T-cell (primary cell): ENCODE results near the gene SLC41A3. TPM values are rescaled to one million over a fixed set of nuclear protein-coding genes. Genes with fewer than 3 reads are reported as not detected.
"Not testable (repeated sequence)": the region's sequence is repeated elsewhere in the genome, so short reads cannot be mapped to it uniquely, and the experiment has no call there.

Experiments
- ATAC-seq, 4 experiments: fragments of 200-7000 bp in 3 of 4; fragments of 150-1000 bp in 1 of 4; cut with Tn5 transposase; replicated peaks in 1 of 4; 1 replicate in 3 of 4; 2 replicates in 1 of 4; pipeline ENCODE4 v1.10.0; 2021; ENCODE audit warnings: moderate library complexity in 3 of 4, mild to moderate bottlenecking in 2 of 4, moderate number of reproducible peaks in 1 of 4
- CTCF ChIA-PET, 2 donors: fragments of 300-600 bp; sonication (Branson Sonifier 250); formaldehyde crosslinking; loops; one replicate each; lab custom pipeline; 2022; ENCODE audit warnings: antibody characterized with exemption in 2 of 2; lab: Charles Lee
- POLR2A ChIA-PET, 2 donors: fragments of 300-600 bp; sonication (Branson Sonifier 250); formaldehyde crosslinking; loops; one replicate each; lab custom pipeline; 2022; ENCODE audit warnings: antibody characterized with exemption in 2 of 2; lab: Charles Lee
- DNase-seq, 35 experiments: peaks; one replicate each; pipeline versions ENCODE4 v3.0.0 to v3.0.0-alpha.2; 2013 to 2023
- H3K27ac ChIP-seq: one replicate; pipeline ENCODE4 v1.5.1; 2013; ENCODE audit warnings: low read length
- H3K27me3 ChIP-seq, 2 experiments: replicated peaks in 1 of 2; 1 replicate in 1 of 2; 2 replicates in 1 of 2; pipeline versions ENCODE4 v1.6.1 to v1.7.0; 2013; ENCODE audit warnings: low read length in 1 of 2, mixed read lengths in 1 of 2; ENCODE audit not compliant: control insufficient read depth in 2 of 2, insufficient read depth in 2 of 2; ENCODE audit errors: extremely low read depth in 1 of 2
- H3K36me3 ChIP-seq, 2 donors: 1 replicate in 1 of 2; 2 replicates in 1 of 2; pipeline versions ENCODE4 v1.6.1 to v1.7.0; 2013; ENCODE audit warnings: low read length in 1 of 2; ENCODE audit not compliant: control insufficient read depth in 2 of 2, insufficient read depth in 1 of 2; ENCODE audit errors: extremely low read depth in 1 of 2
- H3K4me1 ChIP-seq, 2 experiments: 1 replicate in 1 of 2; 2 replicates in 1 of 2; pipeline versions ENCODE4 v1.6.1 to v1.7.0; 2013; ENCODE audit warnings: low read length in 2 of 2, mixed read lengths in 1 of 2; ENCODE audit not compliant: insufficient read depth in 2 of 2, control insufficient read depth in 1 of 2; ENCODE audit errors: extremely low read depth in 1 of 2
- H3K4me3 ChIP-seq, 2 donors: 1 replicate in 1 of 2; 2 replicates in 1 of 2; pipeline versions ENCODE4 v1.5.1 to v1.7.0; 2013; ENCODE audit warnings: mild to moderate bottlenecking in 2 of 2, low read length in 1 of 2, moderate library complexity in 1 of 2; ENCODE audit not compliant: control insufficient read depth in 1 of 2; ENCODE audit errors: extremely low read depth in 1 of 2
- H3K9me3 ChIP-seq: 2 replicates; pipeline ENCODE4 v1.7.0; 2013
- H3K27ac Mint-ChIP-seq, 2 donors: one replicate each; pipeline ENCODE4 v1.8.0; 2020 to 2021; ENCODE audit warnings: mild to moderate bottlenecking in 2 of 2, mixed read lengths in 2 of 2
- H3K27me3 Mint-ChIP-seq, 2 donors: one replicate each; pipeline ENCODE4 v1.8.0; 2021 to 2022; ENCODE audit warnings: mixed read lengths in 2 of 2
- H3K36me3 Mint-ChIP-seq: one replicate; pipeline ENCODE4 v1.8.0; 2021; ENCODE audit warnings: mixed read lengths
- H3K4me1 Mint-ChIP-seq, 3 donors: one replicate each; pipeline ENCODE4 v1.8.0; 2020 to 2022; ENCODE audit warnings: mixed read lengths in 3 of 3, mild to moderate bottlenecking in 1 of 3
- H3K4me3 Mint-ChIP-seq, 3 donors: one replicate each; pipeline ENCODE4 v1.8.0; 2020 to 2022; ENCODE audit warnings: mild to moderate bottlenecking in 3 of 3, mixed read lengths in 3 of 3, moderate library complexity in 3 of 3
- H3K9me3 Mint-ChIP-seq, 3 donors: one replicate each; pipeline ENCODE4 v1.8.0; 2020 to 2022; ENCODE audit warnings: mixed read lengths in 3 of 3
- WGBS: methylation state at CpG from one replicate; pipeline ENCODE4 v1.1.5; 2013; ENCODE audit warnings: missing lambda C conversion rate; ENCODE audit not compliant: insufficient coverage; 5-methylcytosine and 5-hydroxymethylcytosine counted together
- total RNA-seq, 35 experiments: library from RNA in 6 of 35; stranded (reverse) in 6 of 35; fragments of 120-200 nt in 1 of 35; gene quantifications; one replicate each; pipeline versions ENCODE4 v1.2.1 to v1.2.4 and lab custom pipeline; 2013 to 2026

The SLC41A3 gene
- total RNA-seq, 5 donors from 2014 or later (not counting 1 experiment from before 2014, with no cell fraction given), result 24.8 to 38.6 (median 34.5) TPM

DNA sequence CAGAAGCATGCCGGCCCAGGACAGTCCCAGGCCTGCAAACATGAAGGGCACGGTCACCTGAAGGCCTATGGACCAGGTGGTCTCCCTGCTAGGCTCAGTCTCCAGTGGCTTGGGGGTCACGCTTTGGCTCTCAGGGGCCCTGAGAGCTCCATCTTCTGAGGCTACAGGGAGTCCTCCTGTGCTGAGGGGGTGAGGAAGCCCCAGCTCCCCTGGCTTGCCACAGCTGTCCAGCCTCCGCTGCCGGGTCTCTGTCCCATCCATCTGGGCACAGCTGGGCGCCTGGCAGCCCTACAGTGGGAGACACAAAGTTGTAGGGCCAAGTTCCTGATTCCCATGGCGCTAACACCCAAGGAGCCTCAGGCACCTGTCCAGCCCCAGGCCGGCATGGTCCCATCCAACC is 16.0 kb downstream of the SLC41A3 start:
- H3K27ac ChIP-seq, result no peak overlapping the region
- WGBS, result 87% methylated on average over 3 of the region's 8 CpGs
- ATAC-seq (no peak), DNase-seq (no peak)
- peaks cover 0 to 5% of the 10 kb centered on the region in 2 donors for H3K36me3 ChIP-seq
- peaks cover 48% of the 10 kb centered on the region for H3K36me3 Mint-ChIP-seq
- H3K27me3 Mint-ChIP-seq, result no peaks in the 10 kb centered on the region
- no peak overlapping the region for H3K4me3 ChIP-seq
- no peaks in the 10 kb centered on the region for H3K27me3 ChIP-seq
- peaks cover 17 to 23% (median 19%) of the 10 kb centered on the region in 3 donors for H3K4me1 Mint-ChIP-seq
- H3K4me1 ChIP-seq, result peaks cover 3 to 13% of the 10 kb centered on the region in 2 experiments
- ChIA-PET CTCF (interaction anchor here in 1 of 2 donors (0.5 kb wide), 1 partner anchor 200 kb away, joined by 3 read pairs; no protein-coding TSS in a partner anchor), POLR2A (no interaction called here)
- H3K27ac Mint-ChIP-seq, result no peak overlapping the region
- peaks cover 0 to 6% (median 5%) of the 10 kb centered on the region in 3 donors for H3K9me3 Mint-ChIP-seq
- H3K4me3 Mint-ChIP-seq, result no peak overlapping the region
- no peaks in the 10 kb centered on the region for H3K9me3 ChIP-seq

DNA sequence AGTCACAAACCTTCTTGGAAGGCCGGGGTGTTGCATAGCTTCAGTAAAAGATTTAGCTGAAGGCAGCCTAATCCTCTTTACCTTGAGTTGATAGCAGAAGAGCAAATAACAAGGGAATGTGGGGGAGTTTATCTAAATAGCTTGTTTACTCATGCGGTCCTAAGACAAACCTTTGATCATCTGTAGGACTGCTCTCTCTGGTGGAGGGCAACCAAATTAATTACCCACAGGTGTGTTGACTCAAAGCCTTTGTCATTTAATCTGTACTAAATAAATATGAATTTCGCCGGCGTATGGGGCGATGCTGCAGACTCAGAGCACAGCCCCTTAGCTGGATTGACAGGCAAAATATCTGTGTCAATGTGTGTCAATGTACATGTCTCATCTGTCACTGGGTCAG is 17.2 kb downstream of the SLC41A3 start:
- H3K9me3 ChIP-seq, H3K27ac ChIP-seq, H3K36me3 ChIP-seq, H3K4me3 Mint-ChIP-seq, DNase-seq, ATAC-seq, H3K27me3 Mint-ChIP-seq, H3K27me3 ChIP-seq, H3K4me3 ChIP-seq, POLR2A ChIA-PET, H3K27ac Mint-ChIP-seq, H3K9me3 Mint-ChIP-seq, CTCF ChIA-PET: not testable (repeated sequence)
- H3K36me3 Mint-ChIP-seq, result peaks cover 41% of the 10 kb centered on the region
- H3K4me1 ChIP-seq, result peaks cover 3 to 15% of the 10 kb centered on the region in 2 experiments
- WGBS, result 100% methylated on average over 4 of the region's 6 CpGs
- peaks cover 19 to 26% (median 23%) of the 10 kb centered on the region in 3 donors for H3K4me1 Mint-ChIP-seq

DNA sequence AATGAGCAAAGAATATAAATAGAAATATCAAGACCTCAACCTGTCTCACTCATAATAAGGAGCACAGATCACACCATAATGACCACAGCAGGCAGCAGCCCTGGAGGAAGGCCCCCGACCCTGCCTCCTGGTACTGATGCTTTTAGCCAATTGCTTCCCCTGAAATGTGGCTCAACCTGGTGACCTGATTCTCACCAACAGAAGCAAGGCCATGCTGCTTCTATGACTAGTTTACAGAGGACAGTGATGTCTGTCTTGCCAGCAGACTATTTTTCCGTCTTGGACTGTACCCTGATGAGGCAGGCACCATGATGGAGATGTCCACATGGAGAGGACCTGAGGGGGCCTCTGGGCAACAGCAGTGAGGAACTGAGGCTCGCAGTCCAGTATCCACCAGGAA is 18.0 kb downstream of the SLC41A3 start:
- CTCF ChIA-PET, result no interaction called here
- no peak overlapping the region for H3K27ac Mint-ChIP-seq
- Histone ChIP-seq H3K9me3 (no peaks in the 10 kb centered on the region), H3K4me3 (no peak overlapping the region), H3K36me3 (peaks cover 0 to 7% of the 10 kb centered on the region in 2 donors), H3K4me1 (peaks cover 3 to 15% of the 10 kb centered on the region in 2 experiments), H3K27me3 (no peaks in the 10 kb centered on the region), H3K27ac (no peak overlapping the region)
- ATAC-seq, result no peak
- POLR2A ChIA-PET, result no interaction called here
- H3K4me3 Mint-ChIP-seq, result no peak overlapping the region
- peaks cover 19 to 26% (median 23%) of the 10 kb centered on the region in 3 donors for H3K4me1 Mint-ChIP-seq
- no peaks in the 10 kb centered on the region for H3K27me3 Mint-ChIP-seq
- no peaks in the 10 kb centered on the region for H3K9me3 Mint-ChIP-seq
- peaks cover 44% of the 10 kb centered on the region for H3K36me3 Mint-ChIP-seq
- DNase-seq, result no peak
- 100% methylated on average over 2 of the region's 3 CpGs for WGBS

DNA sequence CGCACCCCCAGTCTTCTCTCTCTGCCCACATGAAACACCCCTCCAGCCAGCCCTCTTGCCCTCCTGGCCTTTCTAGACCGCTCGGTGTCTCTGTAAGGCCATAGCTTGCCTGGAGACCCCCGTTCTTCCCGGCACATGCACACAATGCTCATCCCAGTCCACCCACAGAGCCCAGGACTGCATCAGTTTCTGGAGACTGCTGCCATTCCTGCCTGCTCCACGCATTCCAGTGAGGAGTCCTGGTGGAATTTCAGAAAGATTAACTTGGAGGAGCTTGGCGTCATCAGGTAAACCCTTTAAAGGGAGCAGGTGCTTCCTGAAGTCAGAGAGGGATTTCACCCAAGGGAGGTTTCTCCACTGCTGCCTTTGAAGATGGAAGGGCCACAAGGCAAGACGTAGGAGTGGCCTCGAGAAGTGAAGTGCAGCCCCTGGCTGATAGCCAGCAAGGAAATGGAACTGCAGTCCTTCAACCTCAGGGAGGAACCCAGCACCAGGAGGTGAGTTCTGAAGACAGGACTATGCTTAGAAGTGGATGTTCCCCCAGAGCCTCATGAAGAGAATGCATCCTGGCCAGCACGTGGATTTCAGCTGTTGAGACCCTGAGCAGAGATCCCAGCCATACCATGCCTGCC is 19.2 kb downstream of the SLC41A3 start:
- H3K36me3 Mint-ChIP-seq, result peaks cover 42% of the 10 kb centered on the region
- Histone ChIP-seq H3K36me3 (peaks cover 0 to 7% of the 10 kb centered on the region in 2 donors), H3K4me1 (peaks cover 3 to 15% of the 10 kb centered on the region in 2 experiments), H3K27me3 (no peaks in the 10 kb centered on the region), H3K4me3 (no peak overlapping the region), H3K27ac (no peak overlapping the region), H3K9me3 (no peaks in the 10 kb centered on the region)
- H3K27me3 Mint-ChIP-seq, result no peaks in the 10 kb centered on the region
- peak overlapping the region in 1 of 3 donors; percentile 7 for H3K4me3 Mint-ChIP-seq
- DNase-seq (no peak), ATAC-seq (no peak)
- ChIA-PET POLR2A (no interaction called here), CTCF (no interaction called here)
- no peaks in the 10 kb centered on the region for H3K9me3 Mint-ChIP-seq
- peaks cover 15 to 26% (median 17%) of the 10 kb centered on the region in 3 donors for H3K4me1 Mint-ChIP-seq
- WGBS, result 65% methylated on average over 8 of the region's 10 CpGs
- H3K27ac Mint-ChIP-seq, result no peak overlapping the region

DNA sequence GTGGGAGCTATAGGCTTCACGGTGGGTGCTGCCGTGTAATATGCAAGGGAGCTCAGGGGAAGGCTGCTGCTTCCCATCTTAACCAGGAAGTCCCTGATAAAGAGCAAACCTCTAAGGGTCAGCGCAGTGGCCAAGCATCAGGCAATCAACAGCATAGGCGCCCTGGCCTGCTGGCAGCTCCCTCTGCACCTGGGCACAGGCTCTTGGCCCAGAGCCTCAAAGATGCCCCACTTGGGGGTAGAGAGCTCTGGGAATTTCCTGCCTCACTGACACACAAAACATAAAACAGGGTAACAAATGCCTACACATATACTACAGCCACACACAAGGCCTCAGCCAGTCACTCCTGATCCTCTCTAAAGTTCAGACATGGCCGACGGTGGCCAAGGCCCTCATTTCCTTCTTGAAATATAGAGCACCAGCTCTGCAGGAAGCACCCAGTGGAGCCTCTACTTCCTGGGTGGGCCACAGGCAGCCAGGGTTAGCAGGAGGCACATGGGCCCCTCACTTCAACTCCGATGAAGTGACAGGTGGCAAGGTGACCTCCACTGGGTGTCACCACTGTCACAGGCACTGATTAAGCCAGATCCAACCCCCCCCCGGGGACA is 20.5 kb downstream of the SLC41A3 start:
- ATAC-seq (peak; percentile 14 to 48 (median 34)), DNase-seq (no peak)
- ChIA-PET POLR2A (no interaction called here), CTCF (no interaction called here)
- H3K9me3 ChIP-seq, result no peaks in the 10 kb centered on the region
- H3K27me3 ChIP-seq, result no peaks in the 10 kb centered on the region
- H3K27me3 Mint-ChIP-seq, result no peaks in the 10 kb centered on the region
- peaks cover 47% of the 10 kb centered on the region for H3K36me3 Mint-ChIP-seq
- H3K4me3 ChIP-seq, result no peak overlapping the region
- peaks cover 15 to 30% (median 16%) of the 10 kb centered on the region in 3 donors for H3K4me1 Mint-ChIP-seq
- H3K27ac ChIP-seq, result no peak overlapping the region
- peaks cover 0 to 7% of the 10 kb centered on the region in 2 donors for H3K36me3 ChIP-seq
- 61% methylated on average over 7 of the region's 8 CpGs for WGBS
- peaks cover 3 to 15% of the 10 kb centered on the region in 2 experiments for H3K4me1 ChIP-seq
- no peak overlapping the region for H3K27ac Mint-ChIP-seq
- peak overlapping the region in 1 of 3 donors; percentile 7 for H3K4me3 Mint-ChIP-seq
- no peaks in the 10 kb centered on the region for H3K9me3 Mint-ChIP-seq

DNA sequence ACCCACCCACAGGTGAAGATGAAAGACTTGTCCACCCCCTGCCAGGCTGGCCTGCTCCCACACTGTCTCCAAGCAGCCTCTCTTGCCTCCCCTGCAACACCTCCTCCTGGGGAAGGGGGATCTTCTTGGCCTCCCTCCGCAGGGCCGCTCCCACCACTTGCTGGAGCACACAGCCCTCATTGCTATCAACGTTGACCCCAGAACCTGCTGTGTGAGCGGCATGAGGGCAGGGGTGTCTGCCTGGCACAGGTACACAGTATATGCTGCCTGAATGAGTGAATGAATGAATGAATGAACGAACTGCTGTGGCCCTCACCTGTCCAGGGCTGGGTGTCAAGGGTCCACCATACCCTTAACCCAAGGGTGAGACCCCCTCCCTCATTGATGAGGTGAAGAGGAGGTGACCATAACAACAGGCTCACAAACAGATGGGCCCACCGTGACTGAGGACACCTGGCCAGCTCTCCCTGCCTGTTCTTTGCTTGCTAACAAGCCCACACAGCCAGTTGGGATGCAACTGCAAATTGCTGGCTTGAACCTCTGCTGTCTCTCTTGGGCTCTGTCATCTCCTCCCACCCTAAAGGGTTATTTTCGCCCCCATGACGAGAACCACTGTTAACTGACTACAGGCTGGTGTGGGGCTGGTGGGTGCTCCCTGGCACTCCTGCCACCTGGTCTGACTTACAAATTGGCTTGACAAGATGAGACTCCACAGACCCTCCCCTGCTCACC is 22.5 kb downstream of the SLC41A3 start:
- no peak overlapping the region for H3K27ac Mint-ChIP-seq
- H3K4me3 Mint-ChIP-seq, result no peak overlapping the region
- Histone ChIP-seq H3K4me3 (no peak overlapping the region), H3K4me1 (peaks cover 3 to 15% of the 10 kb centered on the region in 2 experiments), H3K9me3 (no peaks in the 10 kb centered on the region), H3K27me3 (no peaks in the 10 kb centered on the region), H3K27ac (no peak overlapping the region), H3K36me3 (peaks cover 0 to 2% of the 10 kb centered on the region in 2 donors)
- DNase-seq (no peak), ATAC-seq (no peak)
- no peaks in the 10 kb centered on the region for H3K9me3 Mint-ChIP-seq
- H3K36me3 Mint-ChIP-seq, result peaks cover 43% of the 10 kb centered on the region
- ChIA-PET POLR2A (no interaction called here), CTCF (no interaction called here)
- no peaks in the 10 kb centered on the region for H3K27me3 Mint-ChIP-seq
- 100% methylated on average over 3 of the region's 8 CpGs for WGBS
- H3K4me1 Mint-ChIP-seq, result peaks cover 15 to 31% (median 16%) of the 10 kb centered on the region in 3 donors
